ENCODE measurements around the gene CHAT.

The CHAT gene

GRCh38 chr10:49698679-49699078 is 84.8 kb downstream of the CHAT start:
- no peak for TF ChIP-seq CTCF (IDR thresholded peaks at IDR 0.05; ENCODE audit: extremely low read depth, insufficient read depth, missing control alignments)
- in situ Hi-C loops (cut with MboI; ENCODE audit: low pct_unique_long_range_greater_than_20kb, low sequenced_read_pairs, unreplicated experiment) = no loop called here
- DNase-seq (ENCODE audit: low spot score) = no peak

GRCh38 chr10:49700211-49700610 is 86.4 kb downstream of the CHAT start:
- in situ Hi-C loops (cut with MboI; ENCODE audit: low pct_unique_long_range_greater_than_20kb, low sequenced_read_pairs, unreplicated experiment) = no loop called here
- no peak for DNase-seq (ENCODE audit: low spot score)

GRCh38 chr10:49700997-49701396 is 87.2 kb downstream of the CHAT start:
- no peak for TF ChIP-seq CTCF (IDR thresholded peaks at IDR 0.05; ENCODE audit: extremely low read depth, insufficient read depth, missing control alignments)
- DNase-seq (ENCODE audit: low spot score) = no peak
- in situ Hi-C loops (cut with MboI; ENCODE audit: low pct_unique_long_range_greater_than_20kb, low sequenced_read_pairs, unreplicated experiment) = no loop called here

More at GRCh38 chr10:49700211-49700610, 86.4 kb downstream of the CHAT start:
- TF ChIP-seq CTCF (IDR thresholded peaks at IDR 0.05; ENCODE audit: extremely low read depth, insufficient read depth, missing control alignments) = no peak

GRCh38 chr10:49707585-49707984 is 93.7 kb downstream of the CHAT start:
- TF ChIP-seq CTCF (IDR thresholded peaks at IDR 0.05; ENCODE audit: extremely low read depth, insufficient read depth, missing control alignments) = no peak
- DNase-seq (ENCODE audit: low spot score) = no peak
- in situ Hi-C loops (cut with MboI; ENCODE audit: low pct_unique_long_range_greater_than_20kb, low sequenced_read_pairs, unreplicated experiment) = no loop called here

GRCh38 chr10:49709934-49710333 is 96.1 kb downstream of the CHAT start:
- in situ Hi-C loops (cut with MboI; ENCODE audit: low pct_unique_long_range_greater_than_20kb, low sequenced_read_pairs, unreplicated experiment) = no loop called here
- TF ChIP-seq CTCF (IDR thresholded peaks at IDR 0.05; ENCODE audit: extremely low read depth, insufficient read depth, missing control alignments) = no peak

GRCh38 chr10:49710966-49711365 is 97.1 kb downstream of the CHAT start:
- in situ Hi-C loops (cut with MboI; ENCODE audit: low pct_unique_long_range_greater_than_20kb, low sequenced_read_pairs, unreplicated experiment) = no loop called here
- TF ChIP-seq CTCF (IDR thresholded peaks at IDR 0.05; ENCODE audit: extremely low read depth, insufficient read depth, missing control alignments) = no peak
- no peak for DNase-seq (ENCODE audit: low spot score)

More at GRCh38 chr10:49709934-49710333, 96.1 kb downstream of the CHAT start:
- no peak for DNase-seq (ENCODE audit: low spot score)

GRCh38 chr10:49711481-49711880 is 97.6 kb downstream of the CHAT start:
- no peak for DNase-seq (ENCODE audit: low spot score)
- no peak for TF ChIP-seq CTCF (IDR thresholded peaks at IDR 0.05; ENCODE audit: extremely low read depth, insufficient read depth, missing control alignments)
- in situ Hi-C loops (cut with MboI; ENCODE audit: low pct_unique_long_range_greater_than_20kb, low sequenced_read_pairs, unreplicated experiment) = no loop called here
